WTC11 (cell line): ENCODE data around the gene OR4K5. TPM values are rescaled to one million over a fixed set of nuclear protein-coding genes. Genes with fewer than 3 reads are reported as not detected.

ENCODE experiments used
- ATAC-seq: fragments of 200-7000 bp; cut with Tn5 transposase; 2 replicates; pipeline ENCODE4 v1.10.0; 2021; ENCODE audit warnings: mild to moderate bottlenecking, moderate library complexity
- CTCF ChIA-PET: fragments of 300-600 bp; sonication (Branson Sonifier 250); formaldehyde crosslinking; loops from one replicate; lab custom pipeline; 2021; ENCODE audit warnings: antibody characterized with exemption; lab: Charles Lee
- POLR2A ChIA-PET: fragments of 350-600 bp; sonication (Branson Sonifier 250); formaldehyde crosslinking; loops from one replicate; lab custom pipeline; 2021; ENCODE audit warnings: antibody characterized with exemption; lab: Charles Lee
- DNase-seq: peaks from one replicate; pipeline ENCODE4 v3.0.0; 2021; ENCODE audit warnings: low spot score
- H3K27ac Mint-ChIP-seq: 2 replicates; pipeline ENCODE4 v1.8.0; 2021; ENCODE audit warnings: mixed read lengths
- H3K27me3 Mint-ChIP-seq: 2 replicates; pipeline ENCODE4 v1.8.0; 2021; ENCODE audit warnings: low read depth, mild to moderate bottlenecking, moderate library complexity, mixed read lengths
- H3K36me3 Mint-ChIP-seq: 2 replicates; pipeline ENCODE4 v1.8.0; 2021; ENCODE audit warnings: mixed read lengths
- H3K4me1 Mint-ChIP-seq: 2 replicates; pipeline ENCODE4 v1.8.0; 2022; ENCODE audit warnings: mixed read lengths
- H3K4me3 Mint-ChIP-seq: 2 replicates; pipeline ENCODE4 v1.8.0; 2021; ENCODE audit warnings: mild to moderate bottlenecking, moderate library complexity, mixed read lengths
- H3K9me3 Mint-ChIP-seq: 2 replicates; pipeline ENCODE4 v1.8.0; 2021; ENCODE audit warnings: mixed read lengths
- CREM ChIP-seq: sonication (generic); formaldehyde crosslinking; IDR thresholded peaks from 2 replicates; pipeline ENCODE4 v1.8.1; 2022; ENCODE audit warnings: mild to moderate bottlenecking, missing genetic modification reagents, moderate library complexity
- ELF4 ChIP-seq: sonication (generic); formaldehyde crosslinking; IDR thresholded peaks from 2 replicates; pipeline ENCODE4 v1.8.1; 2022; ENCODE audit warnings: low read depth, mild to moderate bottlenecking, moderate library complexity, missing genetic modification reagents
- ETV6 ChIP-seq: sonication (generic); formaldehyde crosslinking; IDR thresholded peaks from 2 replicates; pipeline ENCODE4 v1.8.1; 2022; ENCODE audit warnings: mild to moderate bottlenecking, missing genetic modification reagents
- FOXJ3 ChIP-seq: sonication (generic); formaldehyde crosslinking; IDR thresholded peaks from 2 replicates; pipeline ENCODE4 v1.9.0; 2021; ENCODE audit warnings: missing genetic modification reagents, mild to moderate bottlenecking, borderline replicate concordance
- FOXP1 ChIP-seq: sonication (generic); formaldehyde crosslinking; IDR thresholded peaks from 2 replicates; pipeline ENCODE4 v1.8.0; 2022; ENCODE audit warnings: missing genetic modification reagents, mild to moderate bottlenecking, moderate library complexity, borderline replicate concordance
- MYBL2 ChIP-seq: sonication (generic); formaldehyde crosslinking; IDR thresholded peaks from 2 replicates; pipeline ENCODE4 v1.8.1; 2023; ENCODE audit warnings: mild to moderate bottlenecking, moderate library complexity, missing genetic modification reagents
- NR2C2 ChIP-seq: sonication (generic); formaldehyde crosslinking; IDR thresholded peaks from 2 replicates; pipeline ENCODE4 v1.8.0; 2022; ENCODE audit warnings: mild to moderate bottlenecking, missing genetic modification reagents
- NR3C1 ChIP-seq: sonication (generic); formaldehyde crosslinking; conservative IDR thresholded peaks from 2 replicates; pipeline ENCODE4 v1.8.1; 2023; ENCODE audit warnings: low read depth, mild to moderate bottlenecking, missing genetic modification reagents
- SMAD4 ChIP-seq: sonication (generic); formaldehyde crosslinking; IDR thresholded peaks from 2 replicates; pipeline ENCODE4 v1.8.0; 2022; ENCODE audit warnings: mild to moderate bottlenecking, missing genetic modification reagents
- SOX15 ChIP-seq: fragments of 250-450 bp; sonication (Bioruptor Pico); IDR thresholded peaks from 2 replicates; pipeline ENCODE4 v1.9.0; 2021; ENCODE audit warnings: mild to moderate bottlenecking
- SP1 ChIP-seq: sonication (generic); formaldehyde crosslinking; conservative IDR thresholded peaks from 2 replicates; pipeline ENCODE4 v1.8.1; 2022; ENCODE audit warnings: missing genetic modification reagents
- ZBTB21 ChIP-seq: sonication (generic); formaldehyde crosslinking; IDR thresholded peaks from 2 replicates; pipeline ENCODE4 v1.8.1; 2023; ENCODE audit warnings: mild to moderate bottlenecking, missing genetic modification reagents, borderline replicate concordance
- total RNA-seq: library from RNA; stranded (reverse); gene quantifications from 3 replicates; pipeline ENCODE4 v1.2.3, GENCODE V29; 2021
- TF ChIP-seq, protein P1 (sequence below): sonication (generic); formaldehyde crosslinking; IDR thresholded peaks from 2 replicates; pipeline ENCODE4 v1.8.1; 2023; ENCODE audit warnings: mild to moderate bottlenecking, missing genetic modification reagents
- TF ChIP-seq, protein P2 (sequence below): fragments of 250-450 bp; sonication (Bioruptor Pico); IDR thresholded peaks from 2 replicates; pipeline ENCODE4 v1.9.0; 2021; ENCODE audit warnings: moderate library complexity, mild to moderate bottlenecking, inconsistent platforms, borderline replicate concordance
- TF ChIP-seq, protein P3 (sequence below): sonication (generic); formaldehyde crosslinking; IDR thresholded peaks from 2 replicates; pipeline ENCODE4 v1.8.1; 2022; ENCODE audit warnings: mild to moderate bottlenecking, missing genetic modification reagents, moderate library complexity, borderline replicate concordance
- TF ChIP-seq, protein P4 (sequence below): sonication (generic); formaldehyde crosslinking; IDR thresholded peaks from 2 replicates; pipeline ENCODE4 v1.8.0; 2023; ENCODE audit warnings: missing genetic modification reagents, mild to moderate bottlenecking, borderline replicate concordance
- TF ChIP-seq, protein P5 (sequence below): sonication (generic); formaldehyde crosslinking; IDR thresholded peaks from 2 replicates; pipeline ENCODE4 v1.8.1; 2022; ENCODE audit warnings: low read depth, mild to moderate bottlenecking, moderate library complexity, missing genetic modification reagents, borderline replicate concordance
- TF ChIP-seq, protein P6 (sequence below): sonication (generic); formaldehyde crosslinking; IDR thresholded peaks from 2 replicates; pipeline ENCODE4 v1.8.1; 2023; ENCODE audit warnings: mild to moderate bottlenecking, missing genetic modification reagents
- TF ChIP-seq, protein P7 (sequence below): sonication (generic); formaldehyde crosslinking; IDR thresholded peaks from 2 replicates; pipeline ENCODE4 v1.8.1; 2023; ENCODE audit warnings: mild to moderate bottlenecking, moderate library complexity, missing genetic modification reagents

OR4K5 gene
- total RNA-seq, 1 experiment from 2014 or later = not detected

DNA sequence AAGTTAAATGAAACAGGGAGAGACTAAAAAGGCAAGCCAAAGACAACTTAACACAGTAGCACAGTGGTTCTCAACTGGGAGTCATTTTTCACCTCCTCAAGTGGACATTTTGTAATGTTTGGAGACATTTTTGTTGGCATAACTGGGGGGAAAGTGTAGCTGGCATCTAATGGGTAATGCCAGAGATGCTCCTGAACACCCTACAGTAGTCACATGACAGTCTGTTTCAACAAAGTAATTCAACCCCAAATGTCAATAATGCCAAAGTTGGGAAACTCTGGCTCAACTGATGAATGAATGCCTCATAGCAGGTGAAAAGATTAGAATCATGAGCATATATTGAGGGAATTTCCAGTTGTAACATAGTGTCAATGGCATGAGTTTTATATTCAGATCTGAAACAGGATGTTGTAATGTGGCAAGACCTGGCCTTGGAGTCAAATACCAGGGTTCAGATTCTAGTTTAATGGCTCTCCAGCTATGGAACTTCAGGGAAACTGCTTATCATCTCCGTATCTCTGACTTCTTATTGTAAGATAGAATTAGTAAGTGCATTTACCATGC lies 2.4 kb upstream of the OR4K5 start:
- CTCF ChIA-PET = no interaction called here
- peaks cover 7% of the 10 kb centered on the region for H3K27me3 Mint-ChIP-seq
- TF ChIP-seq, protein P1, sequence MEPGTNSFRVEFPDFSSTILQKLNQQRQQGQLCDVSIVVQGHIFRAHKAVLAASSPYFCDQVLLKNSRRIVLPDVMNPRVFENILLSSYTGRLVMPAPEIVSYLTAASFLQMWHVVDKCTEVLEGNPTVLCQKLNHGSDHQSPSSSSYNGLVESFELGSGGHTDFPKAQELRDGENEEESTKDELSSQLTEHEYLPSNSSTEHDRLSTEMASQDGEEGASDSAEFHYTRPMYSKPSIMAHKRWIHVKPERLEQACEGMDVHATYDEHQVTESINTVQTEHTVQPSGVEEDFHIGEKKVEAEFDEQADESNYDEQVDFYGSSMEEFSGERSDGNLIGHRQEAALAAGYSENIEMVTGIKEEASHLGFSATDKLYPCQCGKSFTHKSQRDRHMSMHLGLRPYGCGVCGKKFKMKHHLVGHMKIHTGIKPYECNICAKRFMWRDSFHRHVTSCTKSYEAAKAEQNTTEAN = no peak
- TF ChIP-seq ETV6 = no peak
- no peak for TF ChIP-seq FOXP1 (CRISPR knock-in tag)
- TF ChIP-seq SOX15 (CRISPR knock-in tag) = no peak
- TF ChIP-seq ELF4 (CRISPR knock-in tag) = no peak
- no peak for TF ChIP-seq SP1 (CRISPR knock-in tag)
- no peak for TF ChIP-seq ZBTB21 (CRISPR knock-in tag)
- TF ChIP-seq SMAD4 (CRISPR knock-in tag) = no peak
- TF ChIP-seq, protein P2, sequence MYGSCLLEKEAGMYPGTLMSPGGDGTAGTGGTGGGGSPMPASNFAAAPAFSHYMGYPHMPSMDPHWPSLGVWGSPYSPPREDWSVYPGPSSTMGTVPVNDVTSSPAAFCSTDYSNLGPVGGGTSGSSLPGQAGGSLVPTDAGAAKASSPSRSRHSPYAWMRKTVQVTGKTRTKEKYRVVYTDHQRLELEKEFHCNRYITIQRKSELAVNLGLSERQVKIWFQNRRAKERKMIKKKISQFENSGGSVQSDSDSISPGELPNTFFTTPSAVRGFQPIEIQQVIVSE = no peak
- TF ChIP-seq NR3C1 (CRISPR knock-in tag) = no peak
- TF ChIP-seq MYBL2 (CRISPR knock-in tag) = no peak
- TF ChIP-seq, protein P3, sequence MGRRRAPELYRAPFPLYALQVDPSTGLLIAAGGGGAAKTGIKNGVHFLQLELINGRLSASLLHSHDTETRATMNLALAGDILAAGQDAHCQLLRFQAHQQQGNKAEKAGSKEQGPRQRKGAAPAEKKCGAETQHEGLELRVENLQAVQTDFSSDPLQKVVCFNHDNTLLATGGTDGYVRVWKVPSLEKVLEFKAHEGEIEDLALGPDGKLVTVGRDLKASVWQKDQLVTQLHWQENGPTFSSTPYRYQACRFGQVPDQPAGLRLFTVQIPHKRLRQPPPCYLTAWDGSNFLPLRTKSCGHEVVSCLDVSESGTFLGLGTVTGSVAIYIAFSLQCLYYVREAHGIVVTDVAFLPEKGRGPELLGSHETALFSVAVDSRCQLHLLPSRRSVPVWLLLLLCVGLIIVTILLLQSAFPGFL (CRISPR knock-in tag) = no peak
- TF ChIP-seq, all 79 proteins: peak for 0
- Mint-ChIP-seq H3K4me3 (no peak overlapping the region), H3K36me3 (peaks cover 19% of the 10 kb centered on the region), H3K9me3 (peaks cover 13% of the 10 kb centered on the region), H3K4me1 (no peaks in the 10 kb centered on the region), H3K27ac (no peak overlapping the region)
- POLR2A ChIA-PET = no interaction called here
- ATAC-seq = no peak
- DNase-seq = no peak

DNA sequence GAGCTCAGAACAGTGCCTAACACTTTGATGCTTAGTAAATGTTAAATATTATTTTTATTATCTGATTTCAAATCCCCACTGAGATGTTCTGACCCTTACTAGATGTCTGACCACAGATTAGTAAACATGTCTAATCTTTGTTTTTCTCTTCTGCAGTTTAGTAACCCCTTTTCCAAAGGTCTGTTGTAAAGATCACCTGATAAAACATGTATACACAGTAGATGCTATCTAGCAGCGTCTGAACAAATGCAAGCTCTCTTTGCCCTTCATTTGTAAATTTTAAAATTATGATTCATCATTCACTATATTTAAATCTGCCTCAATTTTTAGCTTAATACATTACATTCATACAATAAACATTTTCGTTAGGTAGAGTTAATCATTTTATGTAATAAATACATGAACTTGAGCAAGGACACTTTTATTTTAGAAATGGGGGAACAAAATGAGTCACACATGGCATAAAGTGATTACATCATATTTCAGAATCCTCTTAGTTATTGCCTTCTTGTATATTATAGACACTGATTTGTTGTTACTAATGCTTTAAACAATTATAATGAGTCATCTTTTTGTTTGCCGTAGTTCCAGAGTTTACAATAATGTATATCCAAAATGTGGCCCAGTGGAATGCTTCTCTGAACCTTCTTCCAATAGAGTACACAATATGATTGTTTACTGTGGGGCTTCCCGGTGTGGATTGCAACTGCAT lies 1.7 kb upstream of the OR4K5 start:
- peaks cover 13% of the 10 kb centered on the region for H3K36me3 Mint-ChIP-seq
- peaks cover 6% of the 10 kb centered on the region for H3K9me3 Mint-ChIP-seq
- no peak for ATAC-seq
- ChIA-PET POLR2A (no interaction called here), CTCF (no interaction called here)
- no peaks in the 10 kb centered on the region for H3K4me1 Mint-ChIP-seq
- H3K27me3 Mint-ChIP-seq = peaks cover under 1% of the 10 kb centered on the region; the same call in 1 of the 2 replicates
- TF ChIP-seq, protein P4, sequence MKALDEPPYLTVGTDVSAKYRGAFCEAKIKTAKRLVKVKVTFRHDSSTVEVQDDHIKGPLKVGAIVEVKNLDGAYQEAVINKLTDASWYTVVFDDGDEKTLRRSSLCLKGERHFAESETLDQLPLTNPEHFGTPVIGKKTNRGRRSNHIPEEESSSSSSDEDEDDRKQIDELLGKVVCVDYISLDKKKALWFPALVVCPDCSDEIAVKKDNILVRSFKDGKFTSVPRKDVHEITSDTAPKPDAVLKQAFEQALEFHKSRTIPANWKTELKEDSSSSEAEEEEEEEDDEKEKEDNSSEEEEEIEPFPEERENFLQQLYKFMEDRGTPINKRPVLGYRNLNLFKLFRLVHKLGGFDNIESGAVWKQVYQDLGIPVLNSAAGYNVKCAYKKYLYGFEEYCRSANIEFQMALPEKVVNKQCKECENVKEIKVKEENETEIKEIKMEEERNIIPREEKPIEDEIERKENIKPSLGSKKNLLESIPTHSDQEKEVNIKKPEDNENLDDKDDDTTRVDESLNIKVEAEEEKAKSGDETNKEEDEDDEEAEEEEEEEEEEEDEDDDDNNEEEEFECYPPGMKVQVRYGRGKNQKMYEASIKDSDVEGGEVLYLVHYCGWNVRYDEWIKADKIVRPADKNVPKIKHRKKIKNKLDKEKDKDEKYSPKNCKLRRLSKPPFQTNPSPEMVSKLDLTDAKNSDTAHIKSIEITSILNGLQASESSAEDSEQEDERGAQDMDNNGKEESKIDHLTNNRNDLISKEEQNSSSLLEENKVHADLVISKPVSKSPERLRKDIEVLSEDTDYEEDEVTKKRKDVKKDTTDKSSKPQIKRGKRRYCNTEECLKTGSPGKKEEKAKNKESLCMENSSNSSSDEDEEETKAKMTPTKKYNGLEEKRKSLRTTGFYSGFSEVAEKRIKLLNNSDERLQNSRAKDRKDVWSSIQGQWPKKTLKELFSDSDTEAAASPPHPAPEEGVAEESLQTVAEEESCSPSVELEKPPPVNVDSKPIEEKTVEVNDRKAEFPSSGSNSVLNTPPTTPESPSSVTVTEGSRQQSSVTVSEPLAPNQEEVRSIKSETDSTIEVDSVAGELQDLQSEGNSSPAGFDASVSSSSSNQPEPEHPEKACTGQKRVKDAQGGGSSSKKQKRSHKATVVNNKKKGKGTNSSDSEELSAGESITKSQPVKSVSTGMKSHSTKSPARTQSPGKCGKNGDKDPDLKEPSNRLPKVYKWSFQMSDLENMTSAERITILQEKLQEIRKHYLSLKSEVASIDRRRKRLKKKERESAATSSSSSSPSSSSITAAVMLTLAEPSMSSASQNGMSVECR (CRISPR knock-in tag) = no peak
- TF ChIP-seq, protein P5, sequence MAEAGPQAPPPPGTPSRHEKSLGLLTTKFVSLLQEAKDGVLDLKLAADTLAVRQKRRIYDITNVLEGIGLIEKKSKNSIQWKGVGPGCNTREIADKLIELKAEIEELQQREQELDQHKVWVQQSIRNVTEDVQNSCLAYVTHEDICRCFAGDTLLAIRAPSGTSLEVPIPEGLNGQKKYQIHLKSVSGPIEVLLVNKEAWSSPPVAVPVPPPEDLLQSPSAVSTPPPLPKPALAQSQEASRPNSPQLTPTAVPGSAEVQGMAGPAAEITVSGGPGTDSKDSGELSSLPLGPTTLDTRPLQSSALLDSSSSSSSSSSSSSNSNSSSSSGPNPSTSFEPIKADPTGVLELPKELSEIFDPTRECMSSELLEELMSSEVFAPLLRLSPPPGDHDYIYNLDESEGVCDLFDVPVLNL = no peak
- TF ChIP-seq, protein P6, sequence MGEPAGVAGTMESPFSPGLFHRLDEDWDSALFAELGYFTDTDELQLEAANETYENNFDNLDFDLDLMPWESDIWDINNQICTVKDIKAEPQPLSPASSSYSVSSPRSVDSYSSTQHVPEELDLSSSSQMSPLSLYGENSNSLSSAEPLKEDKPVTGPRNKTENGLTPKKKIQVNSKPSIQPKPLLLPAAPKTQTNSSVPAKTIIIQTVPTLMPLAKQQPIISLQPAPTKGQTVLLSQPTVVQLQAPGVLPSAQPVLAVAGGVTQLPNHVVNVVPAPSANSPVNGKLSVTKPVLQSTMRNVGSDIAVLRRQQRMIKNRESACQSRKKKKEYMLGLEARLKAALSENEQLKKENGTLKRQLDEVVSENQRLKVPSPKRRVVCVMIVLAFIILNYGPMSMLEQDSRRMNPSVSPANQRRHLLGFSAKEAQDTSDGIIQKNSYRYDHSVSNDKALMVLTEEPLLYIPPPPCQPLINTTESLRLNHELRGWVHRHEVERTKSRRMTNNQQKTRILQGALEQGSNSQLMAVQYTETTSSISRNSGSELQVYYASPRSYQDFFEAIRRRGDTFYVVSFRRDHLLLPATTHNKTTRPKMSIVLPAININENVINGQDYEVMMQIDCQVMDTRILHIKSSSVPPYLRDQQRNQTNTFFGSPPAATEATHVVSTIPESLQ (CRISPR knock-in tag) = no peak
- TF ChIP-seq NR2C2 (CRISPR knock-in tag) = no peak
- no peak for TF ChIP-seq CREM (CRISPR knock-in tag)
- TF ChIP-seq, protein P7, sequence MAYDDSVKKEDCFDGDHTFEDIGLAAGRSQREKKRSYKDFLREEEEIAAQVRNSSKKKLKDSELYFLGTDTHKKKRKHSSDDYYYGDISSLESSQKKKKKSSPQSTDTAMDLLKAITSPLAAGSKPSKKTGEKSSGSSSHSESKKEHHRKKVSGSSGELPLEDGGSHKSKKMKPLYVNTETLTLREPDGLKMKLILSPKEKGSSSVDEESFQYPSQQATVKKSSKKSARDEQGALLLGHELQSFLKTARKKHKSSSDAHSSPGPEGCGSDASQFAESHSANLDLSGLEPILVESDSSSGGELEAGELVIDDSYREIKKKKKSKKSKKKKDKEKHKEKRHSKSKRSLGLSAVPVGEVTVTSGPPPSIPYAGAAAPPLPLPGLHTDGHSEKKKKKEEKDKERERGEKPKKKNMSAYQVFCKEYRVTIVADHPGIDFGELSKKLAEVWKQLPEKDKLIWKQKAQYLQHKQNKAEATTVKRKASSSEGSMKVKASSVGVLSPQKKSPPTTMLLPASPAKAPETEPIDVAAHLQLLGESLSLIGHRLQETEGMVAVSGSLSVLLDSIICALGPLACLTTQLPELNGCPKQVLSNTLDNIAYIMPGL (CRISPR knock-in tag) = no peak
- TF ChIP-seq FOXJ3 = no peak
- H3K4me3 Mint-ChIP-seq = no peak overlapping the region
- DNase-seq = no peak
- no peak overlapping the region for H3K27ac Mint-ChIP-seq
